Activated T-helper 1 cell treated with Interleukin-2 at 50 U/mL for 16 hours (primary cell): ENCODE results near the gene TRIM24.
A peak's percentile ranks its signal among the peaks of the same experiment; 100 is the strongest.
"Not testable (repeated sequence)": the region's sequence is repeated elsewhere in the genome, so short reads cannot be mapped to it uniquely, and the experiment has no call there.

Experiments used
- DNase-seq: peaks from one replicate; pipeline ENCODE4 v3.0.0-alpha.2; 2020; ENCODE audit warnings: low read depth

Gene TRIM24

DNA sequence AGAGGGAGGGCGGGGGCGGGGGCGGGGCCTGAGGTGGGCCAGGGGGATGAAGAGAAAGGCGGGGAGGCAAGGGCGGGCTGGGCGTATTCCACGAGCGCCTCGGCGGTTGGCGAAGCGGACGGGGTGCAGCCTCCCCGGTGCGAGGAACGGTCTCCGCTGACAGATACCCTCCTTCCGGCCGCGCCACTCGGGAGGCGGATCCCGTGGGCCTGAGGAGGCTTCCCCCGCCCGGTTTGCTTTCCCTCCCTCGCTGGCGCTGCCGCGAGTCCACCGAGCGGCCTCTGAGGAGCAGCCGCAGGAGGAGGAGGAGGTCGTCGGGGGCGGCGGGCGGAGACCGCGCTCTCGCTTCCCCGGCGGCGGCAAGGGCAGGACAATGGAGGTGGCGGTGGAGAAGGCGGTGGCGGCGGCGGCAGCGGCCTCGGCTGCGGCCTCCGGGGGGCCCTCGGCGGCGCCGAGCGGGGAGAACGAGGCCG lies at the start of gene TRIM24:
TRIM24 (plus strand) TSS at position 84 of the 473 bp plus-strand sequence; CDS start at position 374, 290 bp downstream.
- DNase-seq = peak; percentile 96

DNA sequence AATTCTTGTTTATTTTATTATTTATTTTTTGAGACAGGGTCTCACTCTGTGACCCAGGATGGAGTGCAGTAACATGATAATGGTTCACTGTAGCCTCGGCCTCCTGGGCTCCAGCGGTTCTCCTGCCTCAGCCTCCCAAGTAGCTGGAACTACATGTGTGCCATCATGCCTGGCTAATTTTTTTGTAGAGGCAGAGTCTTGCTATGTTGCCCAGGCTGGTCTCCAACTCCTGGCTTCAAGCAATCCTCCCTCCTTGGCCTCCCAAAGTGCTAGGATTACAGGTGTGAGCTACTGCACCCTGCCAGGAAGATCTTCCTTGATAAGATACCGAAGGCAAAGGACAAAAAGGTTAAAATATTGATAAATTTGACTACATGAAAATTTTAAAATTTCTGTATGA lies 48.0 kb upstream of the TRIM24 start:
- not testable (repeated sequence) for DNase-seq

DNA sequence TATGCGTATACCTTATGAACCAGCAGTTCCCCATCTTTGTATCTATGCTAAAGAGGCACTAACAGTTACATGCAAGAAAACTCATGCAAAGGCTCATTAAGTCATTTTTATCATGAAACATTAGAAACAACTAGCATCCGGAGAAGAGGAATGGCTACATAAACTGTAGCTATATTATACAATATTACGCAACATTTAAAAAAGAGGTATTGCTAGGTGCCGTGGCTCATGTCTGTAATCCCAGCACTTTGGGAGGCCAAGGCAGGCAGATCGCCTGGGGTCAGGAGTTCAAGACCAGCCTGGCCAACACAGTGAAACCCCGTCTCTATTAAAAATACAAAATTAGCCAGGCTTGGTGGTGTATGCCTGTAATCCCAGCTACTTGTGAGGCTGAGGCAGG lies 47.1 kb upstream of the TRIM24 start:
- DNase-seq = not testable (repeated sequence)

DNA sequence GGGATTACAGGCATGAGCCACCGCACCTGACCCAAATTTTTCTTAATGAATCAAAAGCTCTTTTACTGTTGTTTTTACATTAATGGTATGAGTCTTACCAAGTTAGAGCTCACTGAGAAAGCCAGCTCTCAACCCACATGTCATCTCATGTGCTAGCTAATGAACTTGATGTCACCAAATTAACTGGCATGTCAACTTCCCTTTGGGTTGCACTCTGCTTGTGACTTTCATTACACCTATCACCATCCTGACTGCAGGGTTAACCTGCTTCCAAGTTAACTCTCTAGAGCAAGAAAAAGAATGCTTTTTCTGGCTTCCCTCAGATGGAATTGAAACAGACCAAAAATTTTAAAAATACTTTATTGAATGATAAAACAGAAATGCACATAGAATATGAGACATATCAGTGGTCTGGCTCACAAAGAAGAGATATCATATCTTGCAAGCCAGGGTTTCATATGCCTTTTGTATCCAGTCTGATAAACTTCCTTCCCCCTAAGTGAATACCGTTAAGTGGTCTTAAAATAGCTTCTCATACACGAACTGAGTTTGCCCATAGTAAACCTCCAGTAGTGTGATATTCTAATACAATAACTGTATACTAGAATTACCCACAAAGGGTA lies 42.9 kb upstream of the TRIM24 start:
- DNase-seq = no peak

DNA sequence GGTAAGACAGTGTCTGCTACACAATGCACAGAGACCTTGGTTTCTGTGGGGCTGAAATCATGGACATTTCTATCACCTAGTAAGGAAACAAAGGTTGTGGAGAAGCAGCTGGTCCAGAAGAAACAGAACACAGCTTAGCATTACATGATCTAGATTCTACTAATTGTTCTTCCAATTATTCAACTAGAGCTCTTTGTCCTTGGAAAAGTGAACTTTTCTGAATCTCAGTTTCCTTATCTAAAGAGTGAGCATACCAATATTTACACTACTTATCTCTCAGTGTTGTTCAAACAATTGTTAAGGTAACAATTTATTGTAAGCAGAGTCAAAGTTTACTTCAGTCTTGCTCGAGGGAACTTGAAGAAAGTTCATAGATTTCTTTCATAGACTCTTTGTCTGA lies 42.3 kb upstream of the TRIM24 start:
- no peak for DNase-seq

DNA sequence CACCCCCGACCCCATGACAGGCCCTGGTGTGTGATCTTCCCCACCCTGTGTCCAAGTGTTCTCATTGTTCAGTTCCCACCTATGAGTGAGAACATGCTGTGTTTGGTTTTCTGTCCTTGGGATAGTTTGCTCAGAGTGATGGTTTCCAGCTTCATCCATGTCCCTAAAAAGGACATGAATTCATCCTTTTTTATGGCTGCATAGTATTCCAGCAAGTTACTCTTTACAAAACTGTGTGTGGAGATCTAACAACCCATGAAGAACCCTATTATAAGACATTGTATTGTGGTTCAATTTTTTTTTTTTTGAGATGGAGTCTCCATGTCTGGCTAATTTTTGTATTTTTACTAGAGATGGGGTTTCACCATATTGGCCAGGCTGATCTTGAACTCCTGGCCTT lies 41.7 kb upstream of the TRIM24 start:
- DNase-seq = not testable (repeated sequence)

DNA sequence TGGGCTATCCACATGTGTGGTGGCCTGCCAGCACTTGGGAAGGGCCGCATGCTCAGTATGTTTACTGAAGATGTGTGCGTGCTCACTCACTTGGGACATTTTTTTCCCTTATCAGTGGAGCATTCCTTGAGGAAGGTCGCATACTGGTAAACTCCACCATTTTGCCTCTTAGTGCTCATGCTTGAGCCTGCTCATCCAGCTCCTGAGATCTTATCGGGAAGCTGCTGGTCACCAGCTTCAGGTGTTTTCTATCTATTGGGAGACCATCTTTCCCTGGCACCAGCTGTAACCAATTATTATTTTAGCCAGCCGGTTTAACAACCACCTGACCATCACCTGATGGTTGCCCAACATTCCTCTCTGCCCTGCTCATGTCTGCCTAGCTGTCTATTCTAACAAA lies 35.0 kb upstream of the TRIM24 start:
- no peak for DNase-seq

DNA sequence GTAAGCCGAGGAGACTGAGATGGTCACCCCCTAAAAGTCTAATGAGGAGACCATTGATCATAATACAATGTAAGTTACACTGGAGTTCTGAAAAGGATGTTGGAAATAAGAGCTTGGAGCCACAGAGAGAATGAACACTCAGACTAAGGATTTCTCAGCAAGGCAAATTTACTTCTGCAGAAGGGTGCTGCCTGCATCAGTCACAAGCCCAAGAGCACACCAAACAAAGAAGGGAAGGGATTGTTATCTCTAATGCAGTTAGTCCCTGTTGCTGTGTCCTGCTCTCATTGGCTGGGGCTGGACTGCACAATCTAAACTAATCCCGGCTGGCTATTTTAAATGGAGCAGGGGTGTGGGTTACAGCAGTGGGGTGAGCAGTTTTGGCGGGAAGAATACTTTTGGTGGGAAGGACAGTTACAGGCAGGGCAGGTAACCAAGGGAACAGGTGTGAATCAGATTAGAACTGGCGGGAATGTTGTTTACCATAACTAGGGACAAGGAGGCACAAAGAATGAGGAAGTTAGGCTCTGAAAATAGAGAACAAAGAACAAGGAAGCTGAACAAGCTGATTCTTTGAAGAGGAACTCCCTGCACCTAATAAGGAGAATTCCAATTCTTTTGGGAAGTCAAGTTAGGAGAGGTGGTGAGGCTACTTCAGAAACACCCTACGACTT lies 30.3 kb upstream of the TRIM24 start:
- no peak for DNase-seq

DNA sequence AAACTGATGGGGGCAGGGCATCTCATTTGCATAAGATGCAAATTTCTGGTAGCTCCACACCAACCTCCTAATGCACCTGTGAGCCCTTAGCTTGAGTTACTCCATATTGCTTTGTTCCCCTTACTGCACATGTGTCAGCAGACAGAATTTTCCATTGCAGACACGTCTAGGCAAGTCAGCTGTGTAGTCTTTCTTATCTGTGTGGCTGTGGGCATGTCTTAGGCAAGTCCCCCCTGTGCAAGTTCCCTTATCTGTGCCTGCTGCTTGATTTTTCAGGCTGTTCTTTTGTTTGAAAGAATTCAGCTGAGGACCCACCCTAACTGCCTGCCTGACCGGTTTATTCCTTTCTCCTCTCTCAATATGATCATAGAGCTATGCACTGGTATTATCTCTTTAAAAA lies 28.5 kb upstream of the TRIM24 start:
- DNase-seq = no peak

DNA sequence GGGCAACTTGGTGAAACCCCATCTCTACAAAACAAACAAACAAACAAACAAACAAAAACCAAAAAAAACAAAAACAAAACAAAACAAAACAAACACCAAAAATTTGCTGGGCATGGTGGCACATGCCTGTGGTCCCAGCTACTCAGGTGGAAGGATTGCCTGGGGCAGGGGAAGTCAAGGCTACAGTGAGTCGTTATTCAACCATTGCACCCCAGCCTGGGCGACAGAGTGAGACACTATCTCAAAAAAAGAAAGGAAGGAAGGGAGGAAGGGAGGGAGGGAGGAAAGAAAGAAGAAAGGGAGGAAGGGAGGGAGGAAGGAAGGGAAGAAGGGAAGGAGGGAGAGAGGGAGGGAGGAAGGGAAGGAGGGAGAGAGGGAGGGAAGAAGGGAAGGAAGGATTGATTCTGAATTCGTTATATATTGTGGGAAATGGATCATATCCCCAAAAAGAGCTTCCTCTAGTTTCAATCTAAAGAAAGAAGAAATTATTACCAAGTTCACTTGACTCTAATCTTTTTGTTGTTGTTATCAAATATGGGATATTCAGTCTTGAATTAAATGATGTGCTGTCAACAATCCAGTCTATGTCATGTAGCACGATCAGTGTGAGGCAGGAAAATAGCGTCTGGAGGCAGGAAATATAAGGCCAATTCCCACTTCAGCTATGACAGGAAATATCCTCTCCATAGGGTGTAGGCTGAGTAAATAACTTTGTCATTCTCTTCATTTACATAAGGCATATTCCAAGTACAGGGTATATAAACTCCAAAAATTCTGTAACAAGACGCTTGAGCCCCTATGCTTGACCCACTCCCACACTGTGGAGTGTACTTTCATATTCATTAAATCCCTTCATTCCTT lies 26.2 kb upstream of the TRIM24 start:
- no peak for DNase-seq

DNA sequence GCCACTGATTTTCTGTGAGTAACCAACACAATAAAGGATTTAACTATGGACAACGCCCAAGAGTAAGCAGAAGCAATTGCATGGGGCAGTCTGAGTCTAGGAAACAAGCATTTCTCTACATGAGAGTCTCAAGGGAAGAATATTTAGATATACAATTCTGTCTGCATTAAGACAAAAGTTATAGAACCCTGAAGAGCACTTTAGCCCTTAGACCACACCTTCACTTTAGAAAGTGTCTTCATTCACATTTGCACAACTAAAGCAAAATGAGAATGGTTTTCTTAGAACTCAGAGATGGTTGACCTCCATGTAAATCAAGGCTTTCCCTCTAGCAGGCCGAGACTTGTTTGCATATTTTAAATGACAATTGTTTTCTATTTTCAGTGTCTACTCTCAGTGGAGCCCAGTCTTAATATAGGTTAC lies 25.5 kb upstream of the TRIM24 start:
- DNase-seq = no peak

DNA sequence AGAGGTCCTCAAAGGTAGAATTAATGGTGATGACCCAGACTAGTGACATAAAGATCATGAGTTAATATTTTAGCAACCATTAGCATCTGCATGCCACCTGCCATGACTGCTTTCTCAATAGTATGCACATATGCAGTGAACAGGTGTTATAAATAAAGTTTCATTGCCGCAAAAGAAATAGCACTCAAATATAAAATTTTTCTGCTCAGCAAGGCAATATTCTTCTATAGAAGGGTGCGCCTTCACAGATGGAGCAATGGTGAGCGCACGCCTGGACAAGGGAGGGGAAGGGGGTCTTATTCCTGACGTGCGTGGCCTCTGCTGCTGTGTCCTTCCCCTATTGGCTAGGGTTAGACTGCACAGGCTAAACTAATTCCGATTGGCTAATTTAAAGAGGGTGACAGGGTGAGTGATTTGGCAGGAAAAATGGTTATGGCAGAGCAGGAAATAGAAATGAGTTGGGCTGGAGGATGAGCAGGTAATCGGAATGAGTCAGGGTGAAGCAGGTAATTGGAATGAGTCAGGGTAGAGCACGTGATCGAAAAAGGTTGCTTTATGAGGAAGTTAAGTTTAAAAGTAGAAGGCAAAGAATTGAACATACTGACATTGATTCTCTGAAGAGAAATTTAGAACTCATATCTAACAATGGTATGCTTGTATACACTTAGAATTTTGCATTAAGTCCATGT lies 24.7 kb upstream of the TRIM24 start:
- no peak for DNase-seq

DNA sequence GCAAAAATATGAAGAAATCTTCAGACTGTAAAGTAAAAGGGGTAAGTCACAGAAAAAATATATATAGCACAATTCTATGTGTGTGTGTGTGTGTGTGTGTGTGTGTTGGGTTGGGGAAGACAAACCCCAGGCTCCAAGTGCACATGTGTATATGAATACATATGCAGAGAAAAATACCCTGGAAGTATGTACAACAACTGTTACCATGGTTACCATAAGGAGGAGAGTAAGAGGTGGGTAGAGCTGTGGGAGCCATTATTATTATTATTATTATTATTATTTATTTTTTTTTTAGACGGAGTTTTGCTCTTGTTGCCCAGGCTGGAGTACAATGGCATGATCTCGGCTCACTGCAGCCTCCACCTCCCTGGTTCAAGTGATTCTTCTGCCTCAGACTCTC lies 23.7 kb upstream of the TRIM24 start:
- no peak for DNase-seq

DNA sequence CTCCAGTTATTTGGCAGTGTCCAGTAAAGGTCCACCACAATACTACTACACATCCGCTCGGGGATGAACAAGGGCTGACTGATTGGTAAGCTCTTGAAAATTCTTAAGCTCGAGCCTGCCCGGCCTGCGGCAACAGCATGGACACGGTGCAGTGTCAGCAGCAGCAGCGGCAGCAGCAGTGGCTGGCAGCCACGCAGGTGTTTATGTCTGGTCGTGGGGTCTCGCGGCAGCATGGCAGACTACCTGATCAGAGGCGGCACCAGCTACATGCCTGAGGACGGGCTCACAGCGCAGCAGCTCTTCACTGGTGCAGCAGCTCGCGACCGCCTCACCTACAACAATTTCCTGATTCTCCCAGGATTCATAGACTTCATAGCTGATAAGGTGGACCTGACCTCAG lies 19.6 kb upstream of the TRIM24 start:
- no peak for DNase-seq

DNA sequence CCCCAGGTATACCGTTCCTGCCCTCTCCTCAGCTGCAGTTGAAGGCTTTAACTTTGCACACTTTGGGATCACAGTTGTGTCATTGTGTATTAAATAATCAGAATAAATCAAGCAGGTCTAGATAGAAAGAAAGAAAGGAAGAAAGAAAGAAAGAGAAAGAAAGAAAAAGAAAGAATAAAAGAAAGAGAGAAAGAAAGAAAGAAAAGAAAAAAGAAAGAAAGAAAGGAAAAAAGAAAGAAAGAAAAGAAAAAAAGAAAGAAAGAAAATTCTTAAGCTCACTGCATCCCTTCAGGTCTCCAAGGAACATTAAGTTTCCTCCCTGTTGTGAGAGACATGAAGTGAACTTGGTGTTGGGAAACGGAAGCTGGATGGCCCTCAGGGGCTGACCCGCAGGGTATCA lies 17.2 kb upstream of the TRIM24 start:
- no peak for DNase-seq

DNA sequence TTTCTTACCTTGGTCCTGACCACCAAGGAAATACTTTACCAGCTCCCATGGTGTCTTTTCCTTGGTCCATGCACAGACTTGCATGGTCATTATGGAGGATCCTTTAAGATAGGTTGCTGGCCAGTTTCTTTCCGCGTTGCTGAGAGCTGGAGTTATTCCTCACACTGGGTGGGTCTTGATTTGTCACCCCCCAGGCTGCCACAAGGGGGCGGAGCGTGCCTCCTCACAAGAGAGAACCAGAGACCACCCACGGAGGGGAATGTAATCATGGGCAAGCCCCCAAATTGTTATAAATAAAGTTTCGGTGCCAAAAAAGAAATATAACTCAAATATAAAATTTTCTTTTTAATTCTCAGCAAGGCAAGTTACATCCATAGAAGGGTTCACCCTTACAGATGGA lies 10.5 kb upstream of the TRIM24 start:
- DNase-seq = peak; percentile 2

DNA sequence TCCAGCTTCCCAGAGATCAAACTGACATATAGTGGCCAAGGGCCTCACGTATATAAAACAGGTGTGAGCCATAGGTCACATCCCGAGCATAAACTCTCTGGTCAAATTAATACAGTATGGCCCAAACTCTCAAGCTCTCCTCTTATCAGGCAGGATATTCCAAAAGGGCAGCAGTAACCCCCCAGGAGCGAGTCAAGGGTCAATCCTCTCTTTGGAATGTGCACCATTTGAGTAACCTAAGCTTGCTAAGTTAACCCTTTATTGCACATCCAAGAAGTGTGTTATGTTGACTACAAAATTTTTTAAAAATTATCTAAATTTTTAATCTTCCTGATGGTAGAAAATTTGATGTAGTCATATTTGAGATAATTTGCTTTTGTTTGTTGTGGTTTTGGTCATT lies 4.5 kb upstream of the TRIM24 start:
- DNase-seq = no peak

DNA sequence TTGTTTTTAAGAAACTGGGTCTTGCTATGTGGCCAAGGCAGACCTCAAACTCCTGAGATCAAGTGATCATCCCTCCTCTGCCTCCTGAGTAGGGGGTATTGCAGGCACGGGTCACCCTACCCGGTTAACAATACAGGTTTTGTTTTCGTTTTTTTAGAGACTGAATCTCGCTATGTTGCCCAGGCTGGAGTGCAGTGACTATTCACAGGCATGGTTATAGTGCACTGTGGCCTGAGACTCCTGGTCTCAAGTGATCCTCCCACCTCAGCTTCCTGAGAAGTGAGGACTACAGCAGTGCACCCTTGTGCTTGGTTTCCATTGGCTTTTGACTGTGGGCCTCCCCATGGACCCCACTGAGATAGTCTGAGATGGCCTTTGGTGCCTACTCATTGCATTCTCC lies 3.8 kb upstream of the TRIM24 start:
- DNase-seq = no peak

DNA sequence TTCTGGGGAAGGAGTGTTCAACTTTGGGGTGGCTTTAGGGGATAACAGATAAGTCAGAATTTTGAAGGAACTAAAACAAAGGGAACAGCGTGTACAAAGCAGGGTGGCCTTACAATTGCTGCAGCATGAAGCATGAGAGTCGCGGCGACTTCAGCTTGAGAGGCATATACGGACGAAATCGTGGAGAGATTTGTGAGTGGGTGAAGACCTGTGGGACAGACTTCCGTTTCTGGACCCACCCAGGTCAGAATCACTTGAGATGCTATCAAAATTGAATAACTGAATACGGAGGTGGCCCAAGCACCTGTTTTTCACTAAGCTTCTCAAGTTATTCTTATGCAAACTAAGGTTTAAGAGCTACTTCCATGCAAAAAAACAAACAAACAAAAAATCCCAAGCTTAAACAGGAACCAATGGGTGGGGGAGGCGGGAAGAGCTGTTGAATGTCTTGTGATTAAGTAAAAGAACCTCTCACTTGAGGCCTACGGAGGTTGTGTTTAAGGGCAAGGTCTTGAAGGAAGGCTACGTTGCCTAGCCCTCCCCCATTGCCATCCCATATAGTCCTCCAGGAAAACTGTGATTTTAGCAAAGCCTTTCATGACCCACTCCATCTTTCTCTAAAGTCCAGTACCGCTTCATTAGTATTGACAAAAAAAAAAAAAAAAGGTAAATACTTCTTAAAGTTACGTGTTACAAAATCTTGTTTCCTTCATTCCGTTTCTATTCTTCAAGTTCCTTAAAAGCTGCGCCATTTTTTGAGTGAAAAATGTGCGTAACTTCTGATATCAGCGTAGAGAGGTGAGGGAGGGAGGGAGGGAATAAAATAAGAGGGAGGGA lies 1.3 kb upstream of the TRIM24 start:
- no peak for DNase-seq

DNA sequence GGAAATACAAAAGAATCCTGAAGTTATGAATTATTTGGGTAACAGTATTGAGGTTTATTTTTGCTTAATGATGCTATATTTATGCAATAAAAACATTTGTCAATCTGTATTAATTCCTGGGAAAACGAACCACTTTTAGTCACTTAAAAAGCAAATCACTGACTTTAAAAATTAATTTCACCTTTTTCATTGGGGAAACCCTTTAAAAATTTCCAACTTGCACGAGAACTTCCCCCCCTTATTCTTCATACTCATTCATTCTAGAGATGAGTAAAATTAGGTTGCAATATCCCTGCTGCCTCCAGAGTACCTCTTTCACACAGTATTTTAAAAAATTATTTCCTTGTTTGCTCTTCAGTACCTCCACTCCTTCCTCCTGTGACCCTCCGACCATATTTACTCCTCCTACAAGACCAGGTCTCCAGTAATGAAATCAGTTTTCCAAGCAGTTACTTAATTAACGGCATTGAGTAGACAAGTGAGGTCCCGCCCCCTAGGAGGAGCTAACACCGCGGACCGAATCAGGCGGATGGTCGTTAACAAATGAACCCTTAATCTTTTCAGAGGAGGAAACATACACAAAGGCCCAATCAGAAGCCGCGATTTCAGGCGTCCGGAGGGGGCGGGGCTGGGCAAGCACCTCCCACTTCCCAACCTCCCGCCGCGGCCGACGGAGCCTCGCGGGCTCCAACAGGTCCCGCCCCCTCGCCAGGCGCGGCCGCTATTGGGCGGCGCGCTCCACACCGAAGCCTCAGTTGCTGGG lies 465 bp upstream of the TRIM24 start:
- no peak for DNase-seq
